22Rv1 (cell line): ENCODE results near the gene OR6C70.

Source experiments
- H3K27ac ChIP-seq: fragments of 450-650 bp; 2 replicates; pipeline ENCODE4 v1.5.1; 2017
- CTCF ChIP-seq: fragments of 450-650 bp; IDR thresholded peaks from 2 replicates; pipeline ENCODE4 v1.5.1; 2017; ENCODE audit warnings: mild to moderate bottlenecking
- ZFX ChIP-seq: fragments of 450-650 bp; IDR thresholded peaks from 2 replicates; pipeline ENCODE4 v1.6.1; 2017; ENCODE audit warnings: antibody characterized with exemption, borderline replicate concordance

The OR6C70 gene

GRCh38 chr12:55470088-55470829 lies at the start of gene OR6C70:
Gene OR6C70 (minus strand): TSS chr12:55470138. CDS start chr12:55470138, 0 bp downstream.
- no peak within 1 kb of the TSS for H3K27ac ChIP-seq
- TF ChIP-seq CTCF (no peak), ZFX (no peak)

GRCh38 chr12:55516391-55516790 lies 46.5 kb upstream of the OR6C70 start:
- TF ChIP-seq CTCF (no peak), ZFX (no peak)
- H3K27ac ChIP-seq, result no peak overlapping the region

- no peak overlapping the region for H3K27ac ChIP-seq
- TF ChIP-seq CTCF, result no peak
- no peak for TF ChIP-seq ZFX
Measured at GRCh38 chr12:55515696-55516095, 45.8 kb upstream of the OR6C70 start.

DNA sequence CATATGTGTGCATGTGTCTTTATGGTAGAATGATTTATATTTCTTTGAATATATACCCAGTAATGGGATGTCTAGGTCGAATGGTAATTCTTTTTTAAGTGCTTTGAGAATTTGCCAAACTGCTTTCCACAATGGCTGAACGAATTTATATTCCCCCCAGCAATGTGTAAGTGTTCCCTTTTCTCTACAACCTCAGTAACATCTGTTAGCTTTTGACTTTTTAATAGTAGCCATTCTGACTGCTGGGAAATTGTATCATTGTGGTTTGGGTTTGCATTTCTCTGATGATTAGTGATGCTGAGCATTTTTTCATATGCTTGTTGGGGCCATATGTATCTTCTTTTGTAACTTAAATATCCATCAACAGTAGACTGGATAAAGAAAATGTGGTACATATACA lies 31.7 kb upstream of the OR6C70 start:
- no peak for TF ChIP-seq CTCF
- TF ChIP-seq ZFX, result no peak

GRCh38 chr12:55499810-55500252 lies 29.9 kb upstream of the OR6C70 start:
- no peak overlapping the region for H3K27ac ChIP-seq
- TF ChIP-seq CTCF (no peak), ZFX (no peak)

More for the DNA sequence above, 31.7 kb upstream of the OR6C70 start:
- H3K27ac ChIP-seq, result no peak overlapping the region

DNA sequence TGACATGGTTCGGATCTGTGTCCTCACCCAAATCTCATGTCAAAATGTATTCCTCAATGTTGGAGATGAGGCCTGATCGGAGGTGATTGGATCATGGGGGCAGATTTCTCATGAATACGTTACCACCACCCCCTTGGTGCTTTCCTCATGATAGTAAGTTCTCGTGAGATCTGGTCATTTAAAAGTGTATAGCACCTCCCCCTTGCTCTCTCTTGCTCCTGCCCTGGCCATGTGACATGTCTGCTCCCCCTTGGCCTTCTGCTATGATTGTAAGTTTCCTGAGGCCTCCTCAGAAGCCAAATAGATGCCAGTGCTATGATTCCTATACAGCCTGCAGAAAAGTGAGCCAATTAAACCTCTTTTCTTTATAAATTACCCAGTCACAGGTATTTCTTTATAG lies 29.3 kb upstream of the OR6C70 start:
- no peak for TF ChIP-seq CTCF
- no peak overlapping the region for H3K27ac ChIP-seq

DNA sequence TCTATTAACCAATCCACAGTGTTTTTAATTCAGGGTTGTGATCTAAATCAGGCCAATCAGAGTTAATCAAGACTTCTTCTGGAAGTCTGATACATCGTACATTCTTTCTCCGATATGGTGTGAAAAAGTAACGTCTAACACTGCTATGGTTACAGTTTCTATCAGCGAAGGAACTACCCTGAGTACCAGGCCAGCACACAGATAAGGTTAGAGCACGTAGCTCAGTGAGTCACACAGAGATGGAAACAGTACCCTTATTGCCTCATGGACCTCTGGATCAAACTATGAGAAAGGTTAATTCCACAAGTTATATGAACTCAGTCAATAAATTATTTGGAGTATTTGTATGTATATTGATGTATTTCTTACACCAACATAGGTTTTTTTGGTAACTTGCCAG lies 25.6 kb upstream of the OR6C70 start:
- no peak overlapping the region for H3K27ac ChIP-seq
- TF ChIP-seq ZFX, result no peak
- TF ChIP-seq CTCF, result no peak
